ENCODE data around the gene CEP43. TPM values are rescaled to one million over a fixed set of nuclear protein-coding genes. Genes with fewer than 3 reads are reported as not detected.

CEP43 gene
- total and polyA plus RNA-seq, 10 of the 15 experiments (the other 5 are each of a cell fraction or from before 2014, with no cell fraction given) = 7.7 to 49.9 (median 24.6) TPM

DNA sequence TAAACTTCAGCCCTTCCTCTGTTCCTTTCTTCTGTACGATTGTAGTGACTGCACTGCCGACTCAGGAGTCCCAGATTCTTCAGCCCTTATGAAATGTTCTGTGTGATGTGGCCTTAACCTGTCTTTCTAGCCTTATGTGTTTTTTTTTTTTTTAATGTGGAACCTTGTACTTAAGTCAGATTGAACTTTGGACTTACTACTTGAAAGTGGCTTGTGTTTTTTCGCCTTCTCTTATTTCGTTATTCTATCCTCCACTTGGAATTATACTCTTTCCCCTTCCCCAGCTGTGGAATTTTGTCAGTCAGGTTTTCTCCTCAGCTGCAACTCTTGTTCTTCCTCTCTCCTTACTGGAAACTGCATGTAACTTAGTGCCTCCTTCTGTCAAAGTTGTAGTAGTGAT lies 8.8 kb downstream of the CEP43 start:
- BruUV-seq (replicated peaks) = no TSS peak
- H3K4me1 ChIP-seq (ENCODE audit: control insufficient read depth, insufficient read depth, low read length) = no peaks in the 10 kb centered on the region
- ChIA-PET SMC1A (ENCODE audit: uncharacterized antibody, unreplicated experiment) (interaction anchor here (1.3 kb wide), 1 partner anchor 32 kb away, joined by 3 read pairs; no protein-coding TSS in a partner anchor), RAD21 (ENCODE audit: unreplicated experiment) (interaction anchor here (1.0 kb wide), 1 partner anchor 86 kb away, joined by 3 read pairs; no protein-coding TSS in a partner anchor), CTCF (interaction anchor here (1.3 kb wide), 1 partner anchor 8 kb away, joined by 3 read pairs; no protein-coding TSS in a partner anchor), POLR2A (no interaction called here)
- no peak overlapping the region for H3K4me2 ChIP-seq (ENCODE audit: control insufficient read depth, insufficient read depth)
- H3K4me3 ChIP-seq = no peak overlapping the region
- H3K9ac ChIP-seq (ENCODE audit: control insufficient read depth, insufficient read depth, low read length) = no peak overlapping the region
- in situ Hi-C loops (cut with MboI) = loop anchor here (25.0 kb wide), 1 partner anchor 129 kb away; no protein-coding TSS in a partner anchor
- TF ChIP-seq NBN (IDR thresholded peaks at IDR 0.05) = no peak
- no peak for TF ChIP-seq NR2F1 (conservative IDR thresholded peaks at IDR 0.05)
- no peak for TF ChIP-seq EGR1 (IDR thresholded peaks at IDR 0.05; ENCODE audit: borderline replicate concordance in 1 of 2, low read depth in 2 of 2, low read length in 2 of 2)
- no peak for TF ChIP-seq CBFB (IDR thresholded peaks at IDR 0.05; ENCODE audit: low read depth)
- no peak for TF ChIP-seq MTA2 (IDR thresholded peaks at IDR 0.05; ENCODE audit: low read depth)
- FAIRE-seq = no peak
- DNase-seq (ENCODE audit: low read depth, low spot score) = no peak
- H3K27ac ChIP-seq (ENCODE audit: control insufficient read depth, insufficient read depth) = no peak overlapping the region
- no peaks in the 10 kb centered on the region for H4K20me1 ChIP-seq (ENCODE audit: control insufficient read depth, insufficient read depth)
- H3K79me2 ChIP-seq (ENCODE audit: control insufficient read depth, insufficient read depth, low read length) = peaks cover 4% of the 10 kb centered on the region; the same call in 1 of the 2 replicates
- 100% methylated on average over 4 of the region's 4 CpGs for WGBS (ENCODE audit: insufficient coverage, insufficient replicate concordance, low lambda C conversion rate, missing lambda C conversion rate)
- no peaks in the 10 kb centered on the region for H3K9me3 ChIP-seq (replicated peaks; ENCODE audit: control insufficient read depth, insufficient read depth, low read length)
- H3K27me3 ChIP-seq (replicated peaks in 1 of 2; ENCODE audit: control insufficient read depth in 2 of 2, insufficient read depth in 2 of 2, low read length in 1 of 2) = no peaks in the 10 kb centered on the region
- intact Hi-C loops (cut with micrococcal nuclease; ENCODE audit: unreplicated experiment) = no loop called here
- no peak overlapping the region for H2AFZ ChIP-seq (ENCODE audit: control insufficient read depth, low read depth, low read length)
- no peak for ATAC-seq
- H3K36me3 ChIP-seq (ENCODE audit: control insufficient read depth in 2 of 2, insufficient read depth in 2 of 2, low read length in 1 of 2) = peaks cover 10 to 25% of the 10 kb centered on the region in 2 experiments; a peak in 3 of 4 replicates

DNA sequence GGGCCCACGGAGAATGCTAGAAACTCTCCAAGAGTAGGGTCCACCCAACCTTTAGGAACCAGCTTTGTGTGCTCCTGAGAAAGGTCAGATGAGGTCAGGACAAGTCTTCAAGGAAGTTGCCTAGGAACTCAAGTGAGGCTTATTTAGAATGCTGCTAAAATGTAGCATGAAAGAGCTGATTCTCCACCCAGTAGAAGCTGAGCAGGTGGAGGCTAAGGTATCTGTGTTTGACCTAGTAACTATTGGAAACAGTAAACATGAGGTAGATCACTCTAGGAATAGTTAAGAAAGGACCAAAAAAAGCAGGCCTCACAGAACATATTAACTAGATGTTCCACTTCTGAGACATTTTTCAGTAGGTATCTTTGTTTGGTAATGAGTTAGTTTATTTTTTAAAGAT lies 13.9 kb downstream of the CEP43 start:
- CTCF ChIA-PET = interaction anchor here (0.6 to 1.7 kb wide), 4 partner anchors 10 to 1424 kb away, joined by 3 to 4 read pairs (median 3); no protein-coding TSS in a partner anchor
- TF ChIP-seq, protein P1, sequence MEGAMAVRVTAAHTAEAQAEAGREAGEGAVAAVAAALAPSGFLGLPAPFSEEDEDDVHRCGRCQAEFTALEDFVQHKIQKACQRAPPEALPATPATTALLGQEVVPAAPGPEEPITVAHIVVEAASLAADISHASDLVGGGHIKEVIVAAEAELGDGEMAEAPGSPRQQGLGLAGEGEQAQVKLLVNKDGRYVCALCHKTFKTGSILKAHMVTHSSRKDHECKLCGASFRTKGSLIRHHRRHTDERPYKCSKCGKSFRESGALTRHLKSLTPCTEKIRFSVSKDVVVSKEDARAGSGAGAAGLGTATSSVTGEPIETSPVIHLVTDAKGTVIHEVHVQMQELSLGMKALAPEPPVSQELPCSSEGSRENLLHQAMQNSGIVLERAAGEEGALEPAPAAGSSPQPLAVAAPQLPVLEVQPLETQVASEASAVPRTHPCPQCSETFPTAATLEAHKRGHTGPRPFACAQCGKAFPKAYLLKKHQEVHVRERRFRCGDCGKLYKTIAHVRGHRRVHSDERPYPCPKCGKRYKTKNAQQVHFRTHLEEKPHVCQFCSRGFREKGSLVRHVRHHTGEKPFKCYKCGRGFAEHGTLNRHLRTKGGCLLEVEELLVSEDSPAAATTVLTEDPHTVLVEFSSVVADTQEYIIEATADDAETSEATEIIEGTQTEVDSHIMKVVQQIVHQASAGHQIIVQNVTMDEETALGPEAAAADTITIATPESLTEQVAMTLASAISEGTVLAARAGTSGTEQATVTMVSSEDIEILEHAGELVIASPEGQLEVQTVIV (IDR thresholded peaks at IDR 0.05; ENCODE audit: borderline replicate concordance, partially characterized antibody) = no peak
- TF ChIP-seq EED (IDR thresholded peaks at IDR 0.05; ENCODE audit: low read depth) = no peak
- TF ChIP-seq HCFC1 (IDR thresholded peaks at IDR 0.05; ENCODE audit: low read length) = no peak
- TF ChIP-seq SIN3A (IDR thresholded peaks at IDR 0.05; ENCODE audit: low read depth, low read length) = no peak
- no peak for TF ChIP-seq E2F8 (IDR thresholded peaks at IDR 0.05; ENCODE audit: low read depth, partially characterized antibody)
- no peak for TF ChIP-seq EZH2 (IDR thresholded peaks at IDR 0.05; ENCODE audit: borderline replicate concordance, control insufficient read depth, low read depth, low read length)
- no peak for TF ChIP-seq POLR2AphosphoS5 (IDR thresholded peaks at IDR 0.05; ENCODE audit: low read length)
- TF ChIP-seq GABPA (IDR thresholded peaks at IDR 0.05; ENCODE audit: low read depth) = no peak

More for the DNA sequence above, 13.9 kb downstream of the CEP43 start:
- Histone ChIP-seq H3K79me2 (ENCODE audit: control insufficient read depth, insufficient read depth, low read length) (no peaks in the 10 kb centered on the region), H3K4me2 (ENCODE audit: control insufficient read depth, insufficient read depth) (no peak overlapping the region), H3K9ac (ENCODE audit: control insufficient read depth, insufficient read depth, low read length) (no peak overlapping the region), H3K9me3 (replicated peaks; ENCODE audit: control insufficient read depth, insufficient read depth, low read length) (no peaks in the 10 kb centered on the region), H3K4me1 (ENCODE audit: control insufficient read depth, insufficient read depth, low read length) (no peaks in the 10 kb centered on the region), H3K36me3 (ENCODE audit: control insufficient read depth in 2 of 2, insufficient read depth in 2 of 2, low read length in 1 of 2) (peaks cover 10 to 22% of the 10 kb centered on the region in 2 experiments; a peak in 3 of 4 replicates), H4K20me1 (ENCODE audit: control insufficient read depth, insufficient read depth) (no peaks in the 10 kb centered on the region), H2AFZ (ENCODE audit: control insufficient read depth, low read depth, low read length) (no peak overlapping the region), H3K27ac (ENCODE audit: control insufficient read depth, insufficient read depth) (no peak overlapping the region), H3K4me3 (no peak overlapping the region), H3K27me3 (replicated peaks in 1 of 2; ENCODE audit: control insufficient read depth in 2 of 2, insufficient read depth in 2 of 2, low read length in 1 of 2) (no peaks in the 10 kb centered on the region)
- no peak for DNase-seq (ENCODE audit: low read depth, low spot score)
- in situ Hi-C loops (cut with MboI) (loop anchor here (25.0 kb wide), 1 partner anchor 124 kb away; no protein-coding TSS in a partner anchor), intact Hi-C loops (cut with micrococcal nuclease; ENCODE audit: unreplicated experiment) (no loop called here)
- ChIA-PET SMC1A (ENCODE audit: uncharacterized antibody, unreplicated experiment) (interaction anchor here (0.6 to 1.3 kb wide), 4 partner anchors 21 to 226 kb away, joined by 3 to 4 read pairs (median 3); no protein-coding TSS in a partner anchor), POLR2A (interaction anchor here (0.6 kb wide), 1 partner anchor 75 kb away, joined by 4 read pairs; no protein-coding TSS in a partner anchor), RAD21 (ENCODE audit: unreplicated experiment) (interaction anchor here (0.5 to 1.0 kb wide), 2 partner anchors 9 to 882 kb away, joined by 3 to 4 read pairs; no protein-coding TSS in a partner anchor)
- 100% methylated on average over 1 of the region's 1 CpG for WGBS (ENCODE audit: insufficient coverage, insufficient replicate concordance, low lambda C conversion rate, missing lambda C conversion rate)
- ATAC-seq = no peak
- BruUV-seq (replicated peaks) = no TSS peak
- no peak for FAIRE-seq
